Ascending aorta (tissue), 2 donors: ENCODE results near the gene APLP2. TPM values are rescaled to one million over a fixed set of nuclear protein-coding genes. Genes with fewer than 3 reads are reported as not detected.
A peak's percentile ranks its signal among the peaks of the same experiment; 100 is the strongest.

Experiments
- DNase-seq, 2 donors: peaks; one replicate each; pipeline ENCODE4 v3.0.0-alpha.2; 2019; ENCODE audit warnings: low spot score in 2 of 2
- H3K27ac ChIP-seq, 2 donors: fragments of 200-600 bp; sonication (generic); one replicate each; pipeline ENCODE4 v1.5.1; 2016 to 2017; ENCODE audit warnings: mild to moderate bottlenecking in 1 of 2
- H3K27me3 ChIP-seq: fragments of 200-600 bp; sonication (generic); one replicate; pipeline ENCODE4 v1.5.1; 2017
- H3K36me3 ChIP-seq, 2 donors: fragments of 200-600 bp; sonication (generic); one replicate each; pipeline ENCODE4 v1.5.1; 2016
- H3K4me1 ChIP-seq, 2 donors: fragments of 200-600 bp; sonication (generic); one replicate each; pipeline ENCODE4 v1.5.1; 2016 to 2017; ENCODE audit warnings: mild to moderate bottlenecking in 1 of 2
- H3K4me3 ChIP-seq, 2 donors: fragments of 200-600 bp; sonication (generic); one replicate each; pipeline ENCODE4 v1.5.1; 2016 to 2017; ENCODE audit warnings: mild to moderate bottlenecking in 1 of 2
- H3K9me3 ChIP-seq, 2 donors: fragments of 200-600 bp; sonication (generic); one replicate each; pipeline ENCODE4 v1.5.1; 2016
- CTCF ChIP-seq, 3 experiments: fragments of 200-600 bp in 2 of 3; fragments of 450-650 bp in 1 of 3; sonication (generic) in 2 of 3; IDR thresholded peaks; one replicate each; pipeline ENCODE4 v1.5.1; 2016 to 2019; ENCODE audit warnings: antibody characterized with exemption in 3 of 3, mild to moderate bottlenecking in 1 of 3, moderate library complexity in 1 of 3
- intact Hi-C: fragments of 100-400 bp; cut with DNase I; formaldehyde crosslinking; loops from one replicate; pipeline ENCODE4 v1.15.1; 2023
- total RNA-seq: library from RNA; depleted of rRNA; stranded (reverse); fragments of >200 nt; gene quantifications from one replicate; pipeline ENCODE4 v1.1.0, GENCODE V29; 2016

Gene APLP2
- total RNA-seq, 1 donor from 2014 or later = 216 TPM

- no peaks in the 10 kb centered on the region for H3K9me3 ChIP-seq
- H3K4me3 ChIP-seq = no peak overlapping the region
- DNase-seq = no peak
- TF ChIP-seq CTCF (IDR thresholded peaks at IDR 0.05) = no peak
- no peaks in the 10 kb centered on the region for H3K27me3 ChIP-seq
- peaks cover 0 to 21% of the 10 kb centered on the region in 2 donors for H3K4me1 ChIP-seq
- intact Hi-C loops = loop anchor here (2.0 to 10.0 kb wide), 4 partner anchors 55 to 791 kb away; partner anchors contain the start of genes APLP2, PRDM10 and SNX19
- peak overlapping the region; percentile 60 to 67 for H3K27ac ChIP-seq
- peaks cover 36 to 37% of the 10 kb centered on the region in 2 donors for H3K36me3 ChIP-seq
Measured at GRCh38 chr11:130123414-130124040, 53.8 kb downstream of the APLP2 start.

GRCh38 chr11:130124096-130124495 lies 54.4 kb downstream of the APLP2 start:
- H3K4me3 ChIP-seq = no peak overlapping the region
- peak; percentile 67 to 89 for DNase-seq
- H3K9me3 ChIP-seq = no peaks in the 10 kb centered on the region
- peaks cover 42 to 43% of the 10 kb centered on the region in 2 donors for H3K36me3 ChIP-seq
- H3K4me1 ChIP-seq = peaks cover 0 to 21% of the 10 kb centered on the region in 2 donors
- peak overlapping the region; percentile 60 to 74 for H3K27ac ChIP-seq
- no peak for TF ChIP-seq CTCF (IDR thresholded peaks at IDR 0.05)
- intact Hi-C loops = loop anchor here (2.0 to 10.0 kb wide), 4 partner anchors 55 to 791 kb away; partner anchors contain the start of genes APLP2, PRDM10 and SNX19
- H3K27me3 ChIP-seq = no peaks in the 10 kb centered on the region

GRCh38 chr11:130125638-130126037 lies 55.9 kb downstream of the APLP2 start:
- Histone ChIP-seq H3K27ac (no peak overlapping the region), H3K27me3 (no peaks in the 10 kb centered on the region), H3K4me1 (peaks cover 0 to 21% of the 10 kb centered on the region in 2 donors), H3K9me3 (no peaks in the 10 kb centered on the region), H3K36me3 (peaks cover 54 to 58% of the 10 kb centered on the region in 2 donors), H3K4me3 (no peak overlapping the region)
- no peak for TF ChIP-seq CTCF (IDR thresholded peaks at IDR 0.05)
- no peak for DNase-seq
- intact Hi-C loops = loop anchor here (2.0 to 10.0 kb wide), 3 partner anchors 57 to 789 kb away; partner anchors contain the start of genes APLP2, PRDM10 and SNX19

- TF ChIP-seq CTCF (IDR thresholded peaks at IDR 0.05) = no peak
- no peaks in the 10 kb centered on the region for H3K27me3 ChIP-seq
- peaks cover 63 to 67% of the 10 kb centered on the region in 2 donors for H3K36me3 ChIP-seq
- H3K4me1 ChIP-seq = peaks cover 0 to 18% of the 10 kb centered on the region in 2 donors
- H3K4me3 ChIP-seq = no peak overlapping the region
- H3K27ac ChIP-seq = no peak overlapping the region
- DNase-seq = no peak
- intact Hi-C loops = loop anchor here (10.0 kb wide), 1 partner anchor 788 kb away; the partner anchor contains the start of gene SNX19
- no peaks in the 10 kb centered on the region for H3K9me3 ChIP-seq
Measured at GRCh38 chr11:130126516-130126915, 56.8 kb downstream of the APLP2 start.

GRCh38 chr11:130127509-130127908 lies 57.8 kb downstream of the APLP2 start:
- no peaks in the 10 kb centered on the region for H3K27me3 ChIP-seq
- no peak for DNase-seq
- no peak overlapping the region for H3K4me3 ChIP-seq
- H3K4me1 ChIP-seq = peaks cover 0 to 12% of the 10 kb centered on the region in 2 donors
- no peak for TF ChIP-seq CTCF (IDR thresholded peaks at IDR 0.05)
- no peak overlapping the region for H3K27ac ChIP-seq
- peaks cover 61% of the 10 kb centered on the region in 2 donors for H3K36me3 ChIP-seq
- intact Hi-C loops = loop anchor here (10.0 kb wide), 1 partner anchor 787 kb away; the partner anchor contains the start of gene SNX19
- H3K9me3 ChIP-seq = no peaks in the 10 kb centered on the region
